Esophagus squamous epithelium (tissue), 4 donors: Measurements from ENCODE around the gene ALPL.

Experiments
- CTCF ChIP-seq, 6 experiments: fragments of 450-650 bp in 4 of 6; fragments of 200-600 bp in 2 of 6; sonication (generic) in 2 of 6; IDR thresholded peaks; one replicate each; pipeline ENCODE4 v1.5.1; 2016 to 2019; ENCODE audit warnings: antibody characterized with exemption in 6 of 6, mild to moderate bottlenecking in 4 of 6, moderate library complexity in 4 of 6
- POLR2A ChIP-seq, 4 donors: fragments of 450-650 bp; IDR thresholded peaks; one replicate each; pipeline ENCODE4 v1.6.1; 2017; ENCODE audit warnings: antibody characterized with exemption in 4 of 4, mild to moderate bottlenecking in 4 of 4, moderate library complexity in 3 of 4

DNA sequence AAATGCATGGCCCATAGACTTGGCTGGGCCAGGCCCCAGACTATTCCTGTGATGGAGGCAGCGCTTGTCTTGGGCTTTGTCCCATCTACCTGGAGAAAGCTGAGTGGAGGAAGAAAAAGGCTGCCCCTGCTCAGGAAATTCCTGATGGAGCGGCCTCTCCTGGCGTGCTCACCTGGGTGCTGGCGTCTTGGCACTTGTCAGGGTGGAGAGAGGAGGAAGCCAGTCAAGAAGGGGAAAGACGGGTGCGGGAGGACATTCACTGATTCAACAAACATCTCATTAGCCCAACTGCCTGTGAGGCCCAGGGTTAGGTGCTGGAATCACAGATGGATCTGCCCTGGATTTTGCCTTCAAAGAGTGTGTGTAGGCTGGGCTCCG lies 16.1 kb downstream of the ALPL start:
- TF ChIP-seq CTCF (IDR thresholded peaks at IDR 0.05) (no peak), POLR2A (IDR thresholded peaks at IDR 0.05) (no peak)
